GM19238 (cell line): ENCODE results near the gene CD79A.

Experiments
- DNase-seq: peaks from one replicate; pipeline ENCODE4 v3.0.0; 2011; ENCODE audit warnings: low spot score; ENCODE audit not compliant: insufficient read length

CD79A gene

GRCh38 chr19:41918095-41918494, 41.0 kb downstream of the CD79A start:
- DNase-seq = no peak

- no peak for DNase-seq
Observed at GRCh38 chr19:41918653-41919244, 41.7 kb downstream of the CD79A start.

GRCh38 chr19:41919948-41920712, 43.1 kb downstream of the CD79A start:
- DNase-seq = no peak

GRCh38 chr19:41920882-41921576, 44.0 kb downstream of the CD79A start:
- DNase-seq = no peak

DNA sequence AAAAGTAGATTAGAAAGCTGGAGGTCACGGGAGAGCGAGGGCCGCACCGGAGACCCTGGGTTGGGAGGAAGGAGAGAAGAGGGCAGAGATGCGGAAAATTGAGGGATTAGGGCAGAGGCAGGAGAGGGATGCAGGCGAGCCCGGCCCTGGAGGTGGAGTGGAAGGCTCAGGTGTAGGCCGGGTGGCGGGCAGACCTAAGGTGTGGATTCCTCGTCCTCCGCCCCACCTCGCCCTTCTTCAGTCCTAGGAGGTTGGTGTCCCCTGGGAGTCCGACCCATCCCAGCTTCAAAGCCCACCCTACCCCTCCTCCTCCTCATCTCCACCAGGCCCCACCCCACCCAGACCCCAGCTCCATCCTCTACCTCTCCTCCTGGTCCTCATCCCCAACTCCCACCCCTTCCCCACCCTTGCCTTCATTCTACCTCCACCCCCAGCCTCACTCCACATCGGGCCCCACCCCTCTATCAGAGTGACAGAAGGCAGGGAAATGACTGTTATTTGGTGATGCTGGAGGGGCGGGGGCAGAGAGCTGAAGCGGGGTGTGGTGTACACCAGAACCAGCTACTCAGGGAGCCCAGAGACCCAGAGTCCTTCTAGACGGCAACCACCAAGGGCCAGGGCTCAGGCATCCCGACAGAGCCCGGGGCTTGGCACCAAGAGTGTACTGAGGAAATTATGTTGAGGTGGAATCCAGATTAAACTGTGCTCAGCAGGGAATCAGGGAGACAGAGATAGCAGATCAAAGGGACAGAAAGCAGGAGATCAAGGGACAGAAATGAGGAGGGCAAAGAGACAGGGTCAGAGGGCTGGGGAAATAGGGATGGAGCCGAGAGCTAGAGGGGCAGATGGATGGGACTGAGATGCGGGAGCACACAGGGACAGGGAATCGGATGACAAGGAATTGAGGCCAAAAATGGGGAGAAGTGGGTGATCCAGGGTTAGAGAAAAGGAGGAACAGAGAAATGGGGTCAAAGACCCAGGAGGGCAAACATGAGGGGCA, 44.8 kb downstream of the CD79A start:
- no peak for DNase-seq

DNA sequence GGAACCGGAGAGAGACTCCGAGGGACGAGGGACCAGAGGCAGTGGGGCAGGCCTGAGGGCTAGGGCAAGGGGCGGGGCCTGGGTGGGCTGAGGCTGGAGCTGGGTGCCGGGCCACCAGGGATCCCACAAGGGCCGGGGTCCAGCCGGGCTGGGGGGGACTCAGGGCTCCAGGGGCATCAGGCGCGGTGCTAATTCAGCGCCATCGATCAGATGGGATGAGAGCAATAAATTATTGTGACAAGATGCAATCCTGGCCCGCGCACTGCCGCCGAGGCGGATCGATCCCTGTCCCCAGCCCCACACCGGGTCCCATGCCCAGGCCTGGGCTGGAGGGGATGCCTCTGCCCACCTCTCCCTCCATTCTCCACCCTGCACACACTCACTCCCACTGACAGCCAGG, 45.5 kb downstream of the CD79A start:
- DNase-seq = no peak

- DNase-seq = no peak
Observed at GRCh38 chr19:41923045-41923788, 46.1 kb downstream of the CD79A start.

GRCh38 chr19:41924151-41925145, 47.4 kb downstream of the CD79A start:
- no peak for DNase-seq

DNA sequence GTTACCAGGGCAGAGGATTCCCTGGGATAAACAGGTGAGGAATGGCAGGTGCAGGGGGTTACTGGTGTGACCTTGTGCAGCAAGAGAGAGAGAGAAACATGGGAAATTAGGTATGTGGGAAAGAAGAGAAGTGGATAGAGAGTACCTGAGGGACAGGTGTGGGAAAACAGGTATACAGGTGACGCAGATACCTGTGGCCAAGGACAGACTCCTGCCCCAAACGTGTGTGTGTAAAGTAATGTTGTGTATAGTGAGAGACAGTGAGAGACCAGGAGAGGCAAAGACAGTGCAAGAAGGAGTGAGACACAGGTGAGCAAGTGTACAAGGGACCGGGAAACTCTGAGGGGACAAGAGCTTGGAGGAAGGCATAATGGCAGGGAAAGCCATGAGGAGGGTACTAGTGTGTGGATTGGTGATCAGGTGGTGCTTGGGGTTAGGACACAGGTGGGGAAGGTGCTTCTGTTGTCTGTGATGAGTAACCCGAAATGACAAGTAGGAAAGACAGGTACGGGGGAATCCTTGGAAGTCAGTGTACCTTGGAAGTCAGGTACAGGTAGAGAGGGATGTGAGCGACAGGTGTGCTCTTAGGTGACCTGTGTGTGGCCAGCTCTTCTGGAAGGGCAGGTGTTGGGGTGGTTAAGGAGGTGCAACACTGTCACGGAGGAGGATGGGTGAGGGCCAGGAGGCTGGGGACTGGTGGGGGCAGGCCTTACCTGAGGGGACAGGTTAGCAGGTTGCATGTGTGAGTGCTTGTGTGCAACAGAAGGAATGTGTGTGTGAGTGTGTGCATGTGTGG, 48.3 kb downstream of the CD79A start:
- no peak for DNase-seq

- DNase-seq = no peak
Observed at GRCh38 chr19:41926028-41926762, 49.1 kb downstream of the CD79A start.

- no peak for DNase-seq
Observed at GRCh38 chr19:41926763-41927496, 49.9 kb downstream of the CD79A start.

DNA sequence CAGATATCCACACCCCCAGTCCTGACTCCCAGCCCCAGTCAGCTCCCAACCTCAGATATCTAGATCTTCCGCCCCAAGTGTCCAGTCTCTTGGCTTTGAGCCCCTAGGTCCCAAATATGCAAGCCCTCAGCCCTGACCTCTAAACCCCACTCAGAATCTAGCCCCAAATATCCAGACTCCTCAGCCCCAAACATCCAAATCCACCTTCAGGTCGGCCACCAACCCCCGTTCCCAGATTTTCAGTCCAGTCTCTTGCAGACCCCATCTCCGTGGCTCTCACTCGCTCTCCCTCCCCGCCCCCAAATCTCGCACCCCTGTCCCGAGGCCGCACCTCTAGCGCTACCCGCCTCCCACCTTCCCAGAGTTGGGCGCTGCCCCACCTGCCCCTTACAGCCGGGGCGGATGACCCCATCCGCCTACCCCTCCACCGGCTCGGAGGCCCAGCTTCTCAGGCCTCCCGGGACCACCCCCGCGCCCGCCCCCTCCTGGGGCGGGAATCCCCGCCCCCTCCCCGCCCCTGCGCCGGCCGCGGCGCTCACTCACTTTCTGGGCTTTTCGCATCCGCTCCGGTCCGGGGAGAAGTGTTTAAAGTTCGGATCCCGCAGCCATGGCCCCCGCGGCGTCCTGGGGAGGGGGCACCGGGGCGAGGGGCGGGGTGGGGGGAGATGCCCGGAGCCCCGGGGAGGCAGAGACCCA, 50.6 kb downstream of the CD79A start:
- DNase-seq = no peak

GRCh38 chr19:41928221-41928683, 51.2 kb downstream of the CD79A start, which contains the start of gene ERFL:
Gene ERFL (minus strand): TSS chr19:41928449. CDS start chr19:41912919, 15,530 bp downstream.
- DNase-seq = no peak

GRCh38 chr19:41928754-41929535, 51.9 kb downstream of the CD79A start:
- no peak for DNase-seq

GRCh38 chr19:41929536-41930071, 52.5 kb downstream of the CD79A start:
- DNase-seq = no peak
